HEK293 (cell line): ENCODE data around the gene SLC5A1.

Experiments used
- CTCF ChIA-PET: fragments of 350-600 bp; formaldehyde crosslinking; extraction: SDS; loops from one replicate; lab custom pipeline; 2021; ENCODE audit warnings: antibody characterized with exemption; lab: Yijun Ruan, JAX
- POLR2A ChIA-PET: fragments of 300-600 bp; formaldehyde crosslinking; extraction: SDS; loops from one replicate; lab custom pipeline; 2020; ENCODE audit warnings: antibody characterized with exemption, inconsistent platforms; lab: Yijun Ruan, JAX
- H3K27ac ChIP-seq: fragments of 200-500 bp; sonication (Bioruptor generic); 2 replicates; pipeline ENCODE4 v1.5.1; 2014; ENCODE audit warnings: low read depth, low read length, control low read depth, inconsistent platforms; ENCODE audit errors: extremely low read depth
- H3K36me3 ChIP-seq, 2 experiments: fragments of 200-500 bp in 1 of 2; sonication (Bioruptor generic) in 1 of 2; 1 replicate in 1 of 2; 2 replicates in 1 of 2; pipeline ENCODE4 v1.5.1; 2014 to 2017; ENCODE audit warnings: inconsistent platforms in 2 of 2, low read length in 2 of 2; ENCODE audit not compliant: control insufficient read depth in 2 of 2, insufficient read depth in 1 of 2
- H3K4me1 ChIP-seq: fragments of 200-500 bp; sonication (Bioruptor generic); 2 replicates; pipeline ENCODE4 v1.5.1; 2014; ENCODE audit warnings: mild to moderate bottlenecking, low read length, inconsistent platforms; ENCODE audit not compliant: control insufficient read depth, insufficient read depth
- H3K4me3 ChIP-seq: 2 replicates; pipeline ENCODE4 v1.5.1; 2011; ENCODE audit warnings: low read depth, mild to moderate bottlenecking, control low read depth, low read length, moderate library complexity
- H3K9me3 ChIP-seq: fragments of 200-500 bp; sonication (Bioruptor generic); 2 replicates; pipeline ENCODE4 v1.5.1; 2014; ENCODE audit warnings: low read depth, low read length, inconsistent platforms; ENCODE audit not compliant: control insufficient read depth, insufficient read depth
- GLIS1 ChIP-seq: fragments of 450-650 bp; formaldehyde crosslinking; IDR thresholded peaks from 2 replicates; pipeline ENCODE4 v1.5.1; 2016; ENCODE audit warnings: missing biosample characterization, missing genetic modification characterization
- HOXC10 ChIP-seq: sonication (generic); formaldehyde crosslinking; IDR thresholded peaks from 2 replicates; pipeline ENCODE4 v1.8.1; 2023; ENCODE audit warnings: mild to moderate bottlenecking, missing genetic modification reagents
- HOXD13 ChIP-seq: sonication (generic); formaldehyde crosslinking; IDR thresholded peaks from 2 replicates; pipeline ENCODE4 v1.8.0; 2022; ENCODE audit warnings: missing genetic modification reagents, borderline replicate concordance
- REPIN1 ChIP-seq: fragments of 450-650 bp; formaldehyde crosslinking; IDR thresholded peaks from 2 replicates; pipeline ENCODE4 v1.5.1; 2017; ENCODE audit warnings: missing biosample characterization, missing genetic modification characterization, low read depth
- ZFP69B ChIP-seq: fragments of 450-650 bp; formaldehyde crosslinking; IDR thresholded peaks from 2 replicates; pipeline ENCODE4 v1.5.1; 2016; ENCODE audit warnings: missing biosample characterization, missing genetic modification characterization
- ZNF132 ChIP-seq: fragments of 450-650 bp; formaldehyde crosslinking; IDR thresholded peaks from 2 replicates; pipeline ENCODE4 v1.5.1; 2017; ENCODE audit warnings: missing biosample characterization, missing genetic modification characterization, borderline replicate concordance
- ZNF175 ChIP-seq: fragments of 450-650 bp; formaldehyde crosslinking; IDR thresholded peaks from 2 replicates; pipeline ENCODE4 v1.5.1; 2016; ENCODE audit warnings: missing biosample characterization, missing genetic modification characterization
- ZNF184 ChIP-seq: fragments of 450-650 bp; IDR thresholded peaks from 2 replicates; pipeline ENCODE4 v1.5.1; 2018; ENCODE audit warnings: missing biosample characterization, mild to moderate bottlenecking, missing genetic modification characterization
- ZNF221 ChIP-seq: fragments of 450-650 bp; formaldehyde crosslinking; IDR thresholded peaks from 2 replicates; pipeline ENCODE4 v1.5.1; 2017; ENCODE audit warnings: missing biosample characterization, missing genetic modification characterization, borderline replicate concordance
- ZNF292 ChIP-seq: fragments of 450-650 bp; formaldehyde crosslinking; IDR thresholded peaks from 2 replicates; pipeline ENCODE4 v1.5.1; 2016; ENCODE audit warnings: low read depth, missing biosample characterization, missing genetic modification characterization, borderline replicate concordance
- ZNF416 ChIP-seq: fragments of 450-650 bp; formaldehyde crosslinking; IDR thresholded peaks from 2 replicates; pipeline ENCODE4 v1.5.1; 2016; ENCODE audit warnings: missing biosample characterization, missing genetic modification characterization
- ZNF423 ChIP-seq: fragments of 450-650 bp; formaldehyde crosslinking; IDR thresholded peaks from 2 replicates; pipeline ENCODE4 v1.5.1; 2016; ENCODE audit warnings: missing biosample characterization, missing genetic modification characterization
- ZNF571 ChIP-seq: fragments of 450-650 bp; formaldehyde crosslinking; IDR thresholded peaks from 2 replicates; pipeline ENCODE4 v1.5.0; 2017; ENCODE audit warnings: missing biosample characterization, missing genetic modification characterization
- ZNF623 ChIP-seq: fragments of 450-650 bp; formaldehyde crosslinking; IDR thresholded peaks from 2 replicates; pipeline ENCODE4 v1.5.1; 2016; ENCODE audit warnings: missing biosample characterization, missing genetic modification characterization
- ZNF677 ChIP-seq: fragments of 450-650 bp; IDR thresholded peaks from 2 replicates; pipeline ENCODE4 v1.5.0; 2018; ENCODE audit warnings: missing biosample characterization, mild to moderate bottlenecking, missing genetic modification characterization, moderate library complexity
- ZNF777 ChIP-seq: fragments of 450-650 bp; formaldehyde crosslinking; IDR thresholded peaks from 2 replicates; pipeline ENCODE4 v1.5.1; 2017; ENCODE audit warnings: missing biosample characterization, missing genetic modification characterization, borderline replicate concordance
- TF ChIP-seq, protein P1 (sequence below): fragments of 450-650 bp; formaldehyde crosslinking; IDR thresholded peaks from 2 replicates; pipeline ENCODE4 v1.5.1; 2016; ENCODE audit warnings: missing biosample characterization, missing genetic modification characterization
- TF ChIP-seq, protein P2 (sequence below): fragments of 450-650 bp; formaldehyde crosslinking; IDR thresholded peaks from 2 replicates; pipeline ENCODE4; 2016; ENCODE audit warnings: missing biosample characterization, missing genetic modification characterization
- TF ChIP-seq, protein P3 (sequence below): fragments of 450-650 bp; formaldehyde crosslinking; IDR thresholded peaks from 2 replicates; pipeline ENCODE4 v1.5.1; 2016; ENCODE audit warnings: missing biosample characterization, missing genetic modification characterization
- TF ChIP-seq, protein P4 (sequence below): fragments of 450-650 bp; formaldehyde crosslinking; IDR thresholded peaks from 2 replicates; pipeline ENCODE4 v1.5.1; 2016; ENCODE audit warnings: missing biosample characterization, missing genetic modification characterization
- TF ChIP-seq, protein P5 (sequence below): fragments of 450-650 bp; formaldehyde crosslinking; IDR thresholded peaks from 2 replicates; pipeline ENCODE4 v1.5.1; 2017; ENCODE audit warnings: missing biosample characterization, mild to moderate bottlenecking, missing genetic modification characterization, moderate library complexity
- TF ChIP-seq, protein P6 (sequence below): fragments of 450-650 bp; formaldehyde crosslinking; IDR thresholded peaks from 2 replicates; pipeline ENCODE4 v1.5.1; 2016; ENCODE audit warnings: missing biosample characterization, missing genetic modification characterization, low read depth
- TF ChIP-seq, protein P7 (sequence below): fragments of 450-650 bp; formaldehyde crosslinking; IDR thresholded peaks from 2 replicates; pipeline ENCODE4 v1.5.1; 2016; ENCODE audit warnings: missing biosample characterization, missing genetic modification characterization, borderline replicate concordance

The SLC5A1 gene

DNA sequence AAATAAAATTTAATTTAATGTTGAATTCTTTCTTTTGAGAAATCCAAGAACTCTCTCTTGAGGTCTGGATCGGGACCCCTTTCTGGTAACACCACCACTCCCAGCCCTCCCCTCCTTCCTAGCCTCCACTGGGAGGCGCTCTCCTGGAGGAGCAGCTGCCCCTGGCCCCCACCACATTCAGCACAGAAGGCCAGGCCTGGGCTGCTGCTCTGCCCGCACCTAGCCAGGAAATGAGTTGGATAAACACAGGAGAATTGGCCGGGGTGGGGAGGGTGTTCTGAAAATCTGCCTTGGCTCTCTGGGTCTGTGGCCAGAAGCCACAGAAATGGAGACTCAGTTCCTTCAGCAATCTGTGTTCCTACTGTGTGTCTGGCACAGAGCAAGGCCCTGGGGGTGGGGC lies 84.8 kb downstream of the SLC5A1 start:
- CTCF ChIA-PET = interaction anchor here (0.6 kb wide), 1 partner anchor 1532 kb away, joined by 5 read pairs; no protein-coding TSS in a partner anchor
- Histone ChIP-seq H3K4me3 (no peak overlapping the region), H3K36me3 (no peaks in the 10 kb centered on the region), H3K27ac (no peak overlapping the region), H3K4me1 (no peaks in the 10 kb centered on the region), H3K9me3 (no peaks in the 10 kb centered on the region)
- POLR2A ChIA-PET = no interaction called here
- TF ChIP-seq ZNF292 (tag by site-specific recombination) (no peak), ZNF571 (no peak), ZNF623 (no peak), ZNF132 (tag by site-specific recombination) (no peak), ZNF777 (no peak), ZNF677 (no peak), ZFP69B (tag by site-specific recombination) (no peak), REPIN1 (tag by site-specific recombination) (no peak)
- TF ChIP-seq, protein P1, sequence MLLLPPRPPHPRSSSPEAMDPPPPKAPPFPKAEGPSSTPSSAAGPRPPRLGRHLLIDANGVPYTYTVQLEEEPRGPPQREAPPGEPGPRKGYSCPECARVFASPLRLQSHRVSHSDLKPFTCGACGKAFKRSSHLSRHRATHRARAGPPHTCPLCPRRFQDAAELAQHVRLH (tag by site-specific recombination) = no peak
- TF ChIP-seq, protein P2, sequence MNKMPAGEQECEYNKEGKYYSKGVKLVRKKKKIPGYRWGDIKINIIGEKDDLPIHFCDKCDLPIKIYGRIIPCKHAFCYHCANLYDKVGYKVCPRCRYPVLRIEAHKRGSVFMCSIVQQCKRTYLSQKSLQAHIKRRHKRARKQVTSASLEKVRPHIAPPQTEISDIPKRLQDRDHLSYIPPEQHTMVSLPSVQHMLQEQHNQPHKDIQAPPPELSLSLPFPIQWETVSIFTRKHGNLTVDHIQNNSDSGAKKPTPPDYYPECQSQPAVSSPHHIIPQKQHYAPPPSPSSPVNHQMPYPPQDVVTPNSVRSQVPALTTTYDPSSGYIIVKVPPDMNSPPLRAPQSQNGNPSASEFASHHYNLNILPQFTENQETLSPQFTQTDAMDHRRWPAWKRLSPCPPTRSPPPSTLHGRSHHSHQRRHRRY (tag by site-specific recombination) = no peak
- TF ChIP-seq, protein P3, sequence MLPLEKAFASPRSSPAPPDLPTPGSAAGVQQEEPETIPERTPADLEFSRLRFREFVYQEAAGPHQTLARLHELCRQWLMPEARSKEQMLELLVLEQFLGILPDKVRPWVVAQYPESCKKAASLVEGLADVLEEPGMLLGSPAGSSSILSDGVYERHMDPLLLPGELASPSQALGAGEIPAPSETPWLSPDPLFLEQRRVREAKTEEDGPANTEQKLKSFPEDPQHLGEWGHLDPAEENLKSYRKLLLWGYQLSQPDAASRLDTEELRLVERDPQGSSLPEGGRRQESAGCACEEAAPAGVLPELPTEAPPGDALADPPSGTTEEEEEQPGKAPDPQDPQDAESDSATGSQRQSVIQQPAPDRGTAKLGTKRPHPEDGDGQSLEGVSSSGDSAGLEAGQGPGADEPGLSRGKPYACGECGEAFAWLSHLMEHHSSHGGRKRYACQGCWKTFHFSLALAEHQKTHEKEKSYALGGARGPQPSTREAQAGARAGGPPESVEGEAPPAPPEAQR (tag by site-specific recombination) = no peak
- TF ChIP-seq, protein P4, sequence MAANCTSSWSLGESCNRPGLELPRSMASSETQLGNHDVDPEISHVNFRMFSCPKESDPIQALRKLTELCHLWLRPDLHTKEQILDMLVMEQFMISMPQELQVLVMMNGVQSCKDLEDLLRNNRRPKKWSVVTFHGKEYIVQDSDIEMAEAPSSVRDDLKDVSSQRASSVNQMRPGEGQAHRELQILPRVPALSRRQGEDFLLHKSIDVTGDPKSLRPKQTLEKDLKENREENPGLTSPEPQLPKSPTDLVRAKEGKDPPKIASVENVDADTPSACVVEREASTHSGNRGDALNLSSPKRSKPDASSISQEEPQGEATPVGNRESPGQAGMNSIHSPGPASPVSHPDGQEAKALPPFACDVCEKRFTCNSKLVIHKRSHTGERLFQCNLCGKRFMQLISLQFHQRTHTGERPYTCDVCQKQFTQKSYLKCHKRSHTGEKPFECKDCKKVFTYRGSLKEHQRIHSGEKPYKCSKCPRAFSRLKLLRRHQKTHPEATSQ (tag by site-specific recombination) = no peak

DNA sequence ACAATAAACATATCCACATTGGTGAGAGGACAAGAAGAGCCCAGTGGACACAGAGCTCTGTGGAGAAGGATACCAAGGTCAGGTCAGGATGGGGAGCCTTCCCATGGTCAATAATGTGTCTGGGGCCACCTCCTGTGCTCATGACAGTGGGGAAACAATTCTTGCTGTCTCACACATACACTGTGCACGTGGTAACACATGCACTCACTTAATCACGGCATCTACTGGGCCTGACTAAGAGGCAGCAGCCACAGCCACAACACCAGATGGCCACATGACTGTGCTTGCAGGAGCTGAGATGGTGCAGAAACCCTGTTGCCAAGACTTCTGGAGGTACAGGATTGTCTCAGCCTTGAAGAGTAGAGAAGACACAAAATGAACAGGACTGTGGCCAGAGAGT lies 87.4 kb downstream of the SLC5A1 start:
- H3K27ac ChIP-seq = no peak overlapping the region
- no peaks in the 10 kb centered on the region for H3K4me1 ChIP-seq
- H3K4me3 ChIP-seq = no peak overlapping the region
- H3K9me3 ChIP-seq = no peaks in the 10 kb centered on the region
- ChIA-PET CTCF (interaction anchor here (0.8 to 1.4 kb wide), 4 partner anchors 11 to 153 kb away, joined by 3 to 8 read pairs (median 3); no protein-coding TSS in a partner anchor), POLR2A (no interaction called here)
- no peaks in the 10 kb centered on the region for H3K36me3 ChIP-seq
- TF ChIP-seq HOXC10 (CRISPR knock-in tag) = no peak
- no peak for TF ChIP-seq ZNF221
- TF ChIP-seq, protein P5, sequence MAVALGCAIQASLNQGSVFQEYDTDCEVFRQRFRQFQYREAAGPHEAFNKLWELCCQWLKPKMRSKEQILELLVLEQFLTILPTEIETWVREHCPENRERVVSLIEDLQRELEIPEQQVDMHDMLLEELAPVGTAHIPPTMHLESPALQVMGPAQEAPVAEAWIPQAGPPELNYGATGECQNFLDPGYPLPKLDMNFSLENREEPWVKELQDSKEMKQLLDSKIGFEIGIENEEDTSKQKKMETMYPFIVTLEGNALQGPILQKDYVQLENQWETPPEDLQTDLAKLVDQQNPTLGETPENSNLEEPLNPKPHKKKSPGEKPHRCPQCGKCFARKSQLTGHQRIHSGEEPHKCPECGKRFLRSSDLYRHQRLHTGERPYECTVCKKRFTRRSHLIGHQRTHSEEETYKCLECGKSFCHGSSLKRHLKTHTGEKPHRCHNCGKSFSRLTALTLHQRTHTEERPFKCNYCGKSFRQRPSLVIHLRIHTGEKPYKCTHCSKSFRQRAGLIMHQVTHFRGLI (tag by site-specific recombination) = no peak
- TF ChIP-seq ZNF184 (tag by site-specific recombination) = no peak
- TF ChIP-seq, protein P6, sequence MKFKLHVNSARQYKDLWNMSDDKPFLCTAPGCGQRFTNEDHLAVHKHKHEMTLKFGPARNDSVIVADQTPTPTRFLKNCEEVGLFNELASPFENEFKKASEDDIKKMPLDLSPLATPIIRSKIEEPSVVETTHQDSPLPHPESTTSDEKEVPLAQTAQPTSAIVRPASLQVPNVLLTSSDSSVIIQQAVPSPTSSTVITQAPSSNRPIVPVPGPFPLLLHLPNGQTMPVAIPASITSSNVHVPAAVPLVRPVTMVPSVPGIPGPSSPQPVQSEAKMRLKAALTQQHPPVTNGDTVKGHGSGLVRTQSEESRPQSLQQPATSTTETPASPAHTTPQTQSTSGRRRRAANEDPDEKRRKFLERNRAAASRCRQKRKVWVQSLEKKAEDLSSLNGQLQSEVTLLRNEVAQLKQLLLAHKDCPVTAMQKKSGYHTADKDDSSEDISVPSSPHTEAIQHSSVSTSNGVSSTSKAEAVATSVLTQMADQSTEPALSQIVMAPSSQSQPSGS (tag by site-specific recombination) = no peak
- TF ChIP-seq, protein P7, sequence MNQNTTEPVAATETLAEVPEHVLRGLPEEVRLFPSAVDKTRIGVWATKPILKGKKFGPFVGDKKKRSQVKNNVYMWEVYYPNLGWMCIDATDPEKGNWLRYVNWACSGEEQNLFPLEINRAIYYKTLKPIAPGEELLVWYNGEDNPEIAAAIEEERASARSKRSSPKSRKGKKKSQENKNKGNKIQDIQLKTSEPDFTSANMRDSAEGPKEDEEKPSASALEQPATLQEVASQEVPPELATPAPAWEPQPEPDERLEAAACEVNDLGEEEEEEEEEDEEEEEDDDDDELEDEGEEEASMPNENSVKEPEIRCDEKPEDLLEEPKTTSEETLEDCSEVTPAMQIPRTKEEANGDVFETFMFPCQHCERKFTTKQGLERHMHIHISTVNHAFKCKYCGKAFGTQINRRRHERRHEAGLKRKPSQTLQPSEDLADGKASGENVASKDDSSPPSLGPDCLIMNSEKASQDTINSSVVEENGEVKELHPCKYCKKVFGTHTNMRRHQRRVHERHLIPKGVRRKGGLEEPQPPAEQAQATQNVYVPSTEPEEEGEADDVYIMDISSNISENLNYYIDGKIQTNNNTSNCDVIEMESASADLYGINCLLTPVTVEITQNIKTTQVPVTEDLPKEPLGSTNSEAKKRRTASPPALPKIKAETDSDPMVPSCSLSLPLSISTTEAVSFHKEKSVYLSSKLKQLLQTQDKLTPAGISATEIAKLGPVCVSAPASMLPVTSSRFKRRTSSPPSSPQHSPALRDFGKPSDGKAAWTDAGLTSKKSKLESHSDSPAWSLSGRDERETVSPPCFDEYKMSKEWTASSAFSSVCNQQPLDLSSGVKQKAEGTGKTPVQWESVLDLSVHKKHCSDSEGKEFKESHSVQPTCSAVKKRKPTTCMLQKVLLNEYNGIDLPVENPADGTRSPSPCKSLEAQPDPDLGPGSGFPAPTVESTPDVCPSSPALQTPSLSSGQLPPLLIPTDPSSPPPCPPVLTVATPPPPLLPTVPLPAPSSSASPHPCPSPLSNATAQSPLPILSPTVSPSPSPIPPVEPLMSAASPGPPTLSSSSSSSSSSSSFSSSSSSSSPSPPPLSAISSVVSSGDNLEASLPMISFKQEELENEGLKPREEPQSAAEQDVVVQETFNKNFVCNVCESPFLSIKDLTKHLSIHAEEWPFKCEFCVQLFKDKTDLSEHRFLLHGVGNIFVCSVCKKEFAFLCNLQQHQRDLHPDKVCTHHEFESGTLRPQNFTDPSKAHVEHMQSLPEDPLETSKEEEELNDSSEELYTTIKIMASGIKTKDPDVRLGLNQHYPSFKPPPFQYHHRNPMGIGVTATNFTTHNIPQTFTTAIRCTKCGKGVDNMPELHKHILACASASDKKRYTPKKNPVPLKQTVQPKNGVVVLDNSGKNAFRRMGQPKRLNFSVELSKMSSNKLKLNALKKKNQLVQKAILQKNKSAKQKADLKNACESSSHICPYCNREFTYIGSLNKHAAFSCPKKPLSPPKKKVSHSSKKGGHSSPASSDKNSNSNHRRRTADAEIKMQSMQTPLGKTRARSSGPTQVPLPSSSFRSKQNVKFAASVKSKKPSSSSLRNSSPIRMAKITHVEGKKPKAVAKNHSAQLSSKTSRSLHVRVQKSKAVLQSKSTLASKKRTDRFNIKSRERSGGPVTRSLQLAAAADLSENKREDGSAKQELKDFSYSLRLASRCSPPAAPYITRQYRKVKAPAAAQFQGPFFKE = no peak
- TF ChIP-seq ZNF423 (tag by site-specific recombination) = no peak
- TF ChIP-seq GLIS1 (tag by site-specific recombination) = no peak
- TF ChIP-seq ZNF175 (tag by site-specific recombination) = no peak
- no peak for TF ChIP-seq ZNF416
- no peak for TF ChIP-seq HOXD13 (CRISPR knock-in tag)
